GM19324 (cell line): ENCODE results near the gene JPT2.
"Not testable (repeated sequence)": the region's sequence is repeated elsewhere in the genome, so short reads cannot be mapped to it uniquely, and the experiment has no call there.

Experiments used
- ATAC-seq: cut with Tn5 transposase; IDR thresholded peaks from one replicate; pipeline ENCODE4 v1.9.1; 2021; ENCODE audit warnings: mild to moderate bottlenecking, moderate library complexity; ENCODE audit not compliant: unreplicated experiment, low FRiP score

Gene JPT2

GRCh38 chr16:1673424-1674151 is 4.5 kb upstream of the JPT2 start:
- ATAC-seq: no peak

- no peak for ATAC-seq
Observed at GRCh38 chr16:1674306-1674705, 3.8 kb upstream of the JPT2 start.

GRCh38 chr16:1674751-1675664 is 3.1 kb upstream of the JPT2 start:
- no peak for ATAC-seq

GRCh38 chr16:1676661-1677060 is 1.4 kb upstream of the JPT2 start:
- no peak for ATAC-seq

GRCh38 chr16:1677339-1677738 is 740 bp upstream of the JPT2 start:
- no peak for ATAC-seq

GRCh38 chr16:1678500-1679098 is 520 bp downstream of the JPT2 start:
- ATAC-seq: no peak

GRCh38 chr16:1680361-1680760 is 2.3 kb downstream of the JPT2 start:
- no peak for ATAC-seq

GRCh38 chr16:1681032-1681431 is 3.0 kb downstream of the JPT2 start:
- ATAC-seq: no peak

- no peak for ATAC-seq
Observed at GRCh38 chr16:1687427-1688316, 9.6 kb downstream of the JPT2 start.

- ATAC-seq: no peak
Observed at GRCh38 chr16:1688807-1689560, 10.9 kb downstream of the JPT2 start.

- ATAC-seq: no peak
Observed at GRCh38 chr16:1689853-1690252, 11.8 kb downstream of the JPT2 start.

GRCh38 chr16:1690810-1691209 is 12.7 kb downstream of the JPT2 start:
- no peak for ATAC-seq

- no peak for ATAC-seq
Observed at GRCh38 chr16:1691276-1691675, 13.2 kb downstream of the JPT2 start.

GRCh38 chr16:1691956-1692355 is 13.9 kb downstream of the JPT2 start:
- no peak for ATAC-seq

GRCh38 chr16:1696863-1697262 is 18.8 kb downstream of the JPT2 start:
- no peak for ATAC-seq

GRCh38 chr16:1698680-1699079 is 20.6 kb downstream of the JPT2 start:
- no peak for ATAC-seq

GRCh38 chr16:1700246-1700645 is 22.2 kb downstream of the JPT2 start:
- no peak for ATAC-seq

- ATAC-seq: no peak
Observed at GRCh38 chr16:1701216-1701878, 23.3 kb downstream of the JPT2 start.

GRCh38 chr16:1705324-1705687 is 27.2 kb downstream of the JPT2 start:
- not testable (repeated sequence) for ATAC-seq
